Adrenal gland (tissue), 5 donors: Measurements from ENCODE around the gene NRAP.

Experiments used
- POLR2A ChIP-seq, 2 donors: fragments of 450-650 bp; IDR thresholded peaks; one replicate each; pipeline ENCODE4 v1.6.1; 2017; ENCODE audit warnings: antibody characterized with exemption in 2 of 2, mild to moderate bottlenecking in 2 of 2, moderate library complexity in 1 of 2
- TF ChIP-seq, protein P1 (sequence below), 6 experiments: fragments of 450-650 bp in 4 of 6; fragments of 200-600 bp in 2 of 6; sonication (generic) in 1 of 6; IDR thresholded peaks; 1 replicate in 5 of 6; 2 replicates in 1 of 6; pipeline versions ENCODE4 v1.5.1 to v1.8.0; 2016 to 2021; ENCODE audit warnings: antibody characterized with exemption in 6 of 6, mild to moderate bottlenecking in 2 of 6, moderate library complexity in 1 of 6
- donor health status: DM: no; HTN: no; CAD: no.

DNA sequence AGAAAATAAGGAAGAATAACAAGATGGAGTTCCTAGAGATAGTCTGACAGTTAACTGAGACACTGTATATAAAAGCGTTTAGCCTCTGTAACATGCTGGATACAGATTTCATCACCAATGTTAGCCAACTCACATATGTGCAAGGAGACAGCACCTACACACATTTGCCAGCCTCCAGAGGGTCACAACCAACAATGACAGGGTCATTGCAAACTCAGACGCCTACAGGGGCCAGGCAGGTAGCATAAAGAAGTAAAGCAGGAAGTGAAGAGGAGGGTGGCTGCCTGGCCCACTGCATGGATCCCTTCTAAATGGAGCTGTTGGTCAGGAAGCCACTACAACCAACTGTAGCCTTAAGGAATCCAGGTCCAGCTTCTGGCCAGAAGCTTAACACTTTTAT is 50.4 kb downstream of the NRAP start:
- TF ChIP-seq POLR2A (IDR thresholded peaks at IDR 0.05): no peak
- TF ChIP-seq, protein P1, sequence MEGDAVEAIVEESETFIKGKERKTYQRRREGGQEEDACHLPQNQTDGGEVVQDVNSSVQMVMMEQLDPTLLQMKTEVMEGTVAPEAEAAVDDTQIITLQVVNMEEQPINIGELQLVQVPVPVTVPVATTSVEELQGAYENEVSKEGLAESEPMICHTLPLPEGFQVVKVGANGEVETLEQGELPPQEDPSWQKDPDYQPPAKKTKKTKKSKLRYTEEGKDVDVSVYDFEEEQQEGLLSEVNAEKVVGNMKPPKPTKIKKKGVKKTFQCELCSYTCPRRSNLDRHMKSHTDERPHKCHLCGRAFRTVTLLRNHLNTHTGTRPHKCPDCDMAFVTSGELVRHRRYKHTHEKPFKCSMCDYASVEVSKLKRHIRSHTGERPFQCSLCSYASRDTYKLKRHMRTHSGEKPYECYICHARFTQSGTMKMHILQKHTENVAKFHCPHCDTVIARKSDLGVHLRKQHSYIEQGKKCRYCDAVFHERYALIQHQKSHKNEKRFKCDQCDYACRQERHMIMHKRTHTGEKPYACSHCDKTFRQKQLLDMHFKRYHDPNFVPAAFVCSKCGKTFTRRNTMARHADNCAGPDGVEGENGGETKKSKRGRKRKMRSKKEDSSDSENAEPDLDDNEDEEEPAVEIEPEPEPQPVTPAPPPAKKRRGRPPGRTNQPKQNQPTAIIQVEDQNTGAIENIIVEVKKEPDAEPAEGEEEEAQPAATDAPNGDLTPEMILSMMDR (IDR thresholded peaks at IDR 0.05): no peak
